GM21737 (cell line): Measurements from ENCODE around the gene NDOR1.
"Not testable (repeated sequence)": the region's sequence is repeated elsewhere in the genome, so short reads cannot be mapped to it uniquely, and the experiment has no call there.

Source experiments
- ATAC-seq: cut with Tn5 transposase; IDR thresholded peaks from one replicate; pipeline ENCODE4 v1.9.1; 2021; ENCODE audit warnings: mild to moderate bottlenecking, moderate library complexity; ENCODE audit not compliant: unreplicated experiment

The NDOR1 gene

DNA sequence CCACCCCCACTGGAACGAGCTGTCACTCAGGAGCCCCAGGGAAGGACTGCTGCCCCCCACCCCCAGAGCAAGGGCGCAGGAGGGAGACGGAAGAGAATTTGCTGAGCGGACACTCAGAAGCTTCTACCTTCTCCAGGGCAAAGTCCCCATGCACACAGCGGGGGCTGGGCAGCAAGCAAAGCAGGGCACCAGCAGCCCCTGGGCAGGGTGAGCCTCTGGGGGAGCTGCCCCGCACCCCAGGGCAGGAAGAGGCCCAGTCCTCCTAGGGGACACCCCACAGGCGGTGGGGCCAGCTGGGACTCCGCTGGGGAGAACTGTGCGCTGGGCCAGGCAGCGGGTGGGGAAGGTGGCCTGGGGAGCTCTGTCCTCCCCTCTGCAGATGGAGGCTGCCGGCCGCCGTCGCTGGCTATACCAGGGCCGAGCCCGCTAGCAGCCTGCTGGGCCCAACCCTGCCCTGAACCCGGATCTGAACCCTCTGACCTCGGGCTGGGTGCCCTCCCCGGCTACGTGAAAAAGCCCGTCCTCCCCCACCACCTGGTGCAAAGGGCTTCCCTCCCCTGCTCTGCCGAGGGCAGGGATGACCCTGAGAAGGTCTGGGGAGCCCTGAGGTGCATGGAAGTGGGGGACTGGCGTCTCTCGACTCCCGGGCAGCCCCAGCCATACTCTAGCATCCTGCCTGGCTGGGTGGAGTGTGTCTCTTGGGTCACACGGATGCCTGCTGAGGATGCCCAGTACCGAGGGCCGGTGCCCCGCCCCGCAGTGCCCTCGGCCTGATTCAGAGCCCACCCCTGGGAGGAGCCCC is 24.6 kb downstream of the NDOR1 start:
- ATAC-seq, result no peak

DNA sequence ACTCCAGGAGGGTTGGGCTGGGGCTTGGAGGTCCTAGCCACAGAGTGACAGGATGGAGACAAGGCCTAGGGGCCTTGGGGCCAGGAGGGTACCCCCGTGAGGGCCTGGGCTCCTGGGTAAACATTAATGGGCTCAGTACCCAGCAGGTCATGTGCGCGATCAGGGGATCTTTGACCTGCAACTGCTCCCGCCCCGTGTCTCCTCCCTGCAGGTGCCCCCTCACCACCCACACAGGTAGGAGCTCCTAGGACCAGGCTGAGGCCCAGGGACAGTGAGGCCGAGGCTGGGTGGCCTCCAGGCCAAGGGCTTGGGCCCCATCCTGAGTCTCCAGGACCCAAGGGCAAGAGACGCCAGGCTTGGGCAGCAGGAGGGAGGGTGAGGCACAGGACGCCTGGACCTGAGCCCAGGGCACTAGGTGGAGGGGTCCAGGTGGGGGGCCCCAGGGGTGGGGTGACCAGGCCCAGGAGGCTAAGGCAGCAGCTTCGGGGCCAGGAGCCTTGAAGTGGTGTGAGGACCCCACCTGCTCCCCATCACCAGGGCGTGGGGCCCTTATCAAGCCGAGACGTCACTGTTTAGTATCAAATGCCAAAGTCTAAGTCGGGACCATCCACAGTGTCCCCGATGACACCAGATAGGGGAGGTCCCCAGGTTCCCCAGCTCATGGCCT is 25.3 kb downstream of the NDOR1 start, which contains the start of gene SLC34A3:
Gene SLC34A3 (plus strand): TSS at position 197 of the 667 bp plus-strand sequence. CDS start 802 bp downstream, outside the sequence.
- ATAC-seq, result no peak

DNA sequence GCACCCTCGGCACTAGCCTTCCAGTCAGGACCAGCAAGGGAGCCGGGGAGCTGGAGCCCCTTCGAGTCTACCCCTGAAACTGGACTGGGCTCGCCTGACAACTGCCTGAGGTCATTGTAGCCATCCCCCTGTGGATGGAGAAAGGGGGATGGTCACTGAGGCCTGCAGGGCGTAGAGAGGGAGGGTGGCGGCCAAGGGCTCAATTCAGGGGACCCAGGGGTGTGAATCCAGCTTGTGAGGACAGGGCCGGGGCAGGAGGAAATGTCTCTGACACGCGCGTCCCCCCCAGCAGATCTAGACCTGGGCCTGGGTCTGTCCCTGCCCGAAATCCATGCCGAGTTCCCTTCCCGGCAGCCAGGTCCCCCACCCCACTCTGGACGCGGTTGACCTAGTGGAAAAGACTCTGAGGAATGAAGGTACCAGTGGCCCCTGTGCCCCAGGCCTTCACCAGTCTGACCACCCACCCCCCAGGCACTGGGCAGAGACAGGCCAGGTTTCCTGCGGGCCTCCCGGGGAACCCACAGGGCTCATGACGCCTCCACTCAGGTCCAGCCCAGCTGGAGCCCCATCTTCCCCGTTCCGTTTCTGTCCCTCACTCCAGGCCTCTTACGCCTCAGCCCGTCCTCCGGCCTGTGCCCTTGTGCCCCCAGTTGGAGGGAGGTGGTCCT is 26.0 kb downstream of the NDOR1 start:
- ATAC-seq, result no peak

DNA sequence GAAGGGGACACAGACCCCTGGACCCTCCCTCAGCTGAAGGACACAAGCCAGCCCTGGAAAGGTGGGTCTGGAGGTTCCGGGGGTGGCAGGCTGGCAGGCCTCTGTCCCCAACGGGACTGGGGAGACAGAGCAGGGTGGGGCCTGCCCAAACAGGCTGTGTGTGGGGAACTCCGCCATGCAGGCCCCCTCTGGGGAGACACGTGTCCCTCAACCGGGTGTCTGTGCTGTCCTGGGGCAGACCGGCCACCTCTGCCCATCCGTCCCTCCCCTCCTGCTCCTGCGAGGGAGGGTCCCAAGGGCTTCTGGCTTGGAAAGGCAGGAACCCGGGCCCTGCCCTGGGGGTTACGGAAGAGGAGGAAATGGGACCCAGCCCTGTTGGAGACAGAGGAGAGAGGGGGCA is 26.6 kb downstream of the NDOR1 start:
- ATAC-seq, result no peak

DNA sequence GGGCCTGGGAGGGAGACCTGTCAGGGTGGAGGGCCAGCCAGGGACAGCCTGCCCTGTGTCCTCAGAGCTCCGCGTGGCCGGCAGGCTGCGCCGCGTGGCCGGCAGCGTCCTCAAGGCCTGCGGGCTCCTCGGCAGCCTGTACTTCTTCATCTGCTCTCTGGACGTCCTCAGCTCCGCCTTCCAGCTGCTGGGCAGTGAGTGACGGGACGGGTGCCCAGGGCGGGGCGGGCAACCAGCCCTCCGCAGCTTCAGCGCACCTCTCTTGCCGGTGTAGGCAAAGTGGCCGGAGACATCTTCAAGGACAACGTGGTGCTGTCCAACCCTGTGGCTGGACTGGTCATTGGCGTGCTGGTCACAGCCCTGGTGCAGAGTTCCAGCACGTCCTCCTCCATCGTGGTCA is 27.0 kb downstream of the NDOR1 start:
- ATAC-seq, result no peak

DNA sequence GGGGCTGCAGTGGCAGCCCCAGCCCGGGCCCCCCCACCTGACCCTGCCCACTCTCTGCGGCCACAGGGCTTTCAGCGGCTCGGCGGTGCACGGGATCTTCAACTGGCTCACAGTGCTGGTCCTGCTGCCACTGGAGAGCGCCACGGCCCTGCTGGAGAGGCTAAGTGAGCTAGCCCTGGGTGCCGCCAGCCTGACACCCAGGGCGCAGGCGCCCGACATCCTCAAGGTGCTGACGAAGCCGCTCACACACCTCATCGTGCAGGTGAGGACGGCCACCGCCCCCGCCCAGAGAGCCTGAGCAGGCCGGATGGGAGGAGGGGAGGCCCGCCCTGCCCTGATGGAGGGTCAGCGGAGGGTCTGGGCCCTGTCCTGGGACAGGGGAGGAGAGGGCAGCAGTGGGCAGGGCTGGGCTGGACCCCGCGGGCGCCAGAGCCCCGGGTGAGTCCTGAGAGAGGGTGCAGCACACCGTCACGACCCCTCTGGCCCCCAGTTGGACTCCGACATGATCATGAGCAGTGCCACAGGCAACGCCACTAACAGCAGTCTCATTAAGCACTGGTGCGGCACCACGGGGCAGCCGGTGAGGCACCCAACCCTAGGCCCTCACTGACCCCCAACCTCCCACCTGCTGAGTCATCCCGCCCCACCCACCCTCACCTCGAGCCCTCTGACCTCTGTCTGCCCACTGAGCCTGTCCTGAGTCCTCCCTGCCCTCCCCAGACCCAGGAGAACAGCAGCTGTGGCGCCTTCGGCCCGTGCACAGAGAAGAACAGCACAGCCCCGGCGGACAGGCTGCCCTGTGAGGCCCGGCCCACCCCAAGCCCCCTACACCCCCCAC is 27.9 kb downstream of the NDOR1 start:
- no peak for ATAC-seq

DNA sequence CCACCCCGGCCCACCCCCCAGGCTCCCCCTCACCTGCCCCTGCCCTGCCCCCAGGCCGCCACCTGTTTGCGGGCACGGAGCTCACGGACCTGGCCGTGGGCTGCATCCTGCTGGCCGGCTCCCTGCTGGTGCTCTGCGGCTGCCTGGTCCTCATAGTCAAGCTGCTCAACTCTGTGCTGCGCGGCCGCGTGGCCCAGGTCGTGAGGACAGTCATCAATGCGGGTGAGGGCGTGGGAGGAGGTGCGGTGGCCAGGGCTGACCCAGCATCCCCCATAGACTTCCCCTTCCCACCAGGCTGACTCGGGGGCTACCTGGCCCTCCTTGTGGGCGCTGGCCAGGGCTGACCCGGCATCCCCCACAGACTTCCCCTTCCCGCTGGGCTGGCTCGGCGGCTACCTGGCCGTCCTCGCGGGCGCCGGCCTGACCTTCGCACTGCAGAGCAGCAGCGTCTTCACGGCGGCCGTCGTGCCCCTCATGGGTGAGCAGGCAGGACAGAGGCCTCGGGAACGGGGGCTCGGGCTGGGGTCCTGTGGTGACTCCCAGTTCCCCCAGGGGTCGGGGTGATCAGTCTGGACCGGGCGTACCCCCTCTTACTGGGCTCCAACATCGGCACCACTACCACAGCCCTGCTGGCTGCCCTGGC is 28.7 kb downstream of the NDOR1 start:
- no peak for ATAC-seq

DNA sequence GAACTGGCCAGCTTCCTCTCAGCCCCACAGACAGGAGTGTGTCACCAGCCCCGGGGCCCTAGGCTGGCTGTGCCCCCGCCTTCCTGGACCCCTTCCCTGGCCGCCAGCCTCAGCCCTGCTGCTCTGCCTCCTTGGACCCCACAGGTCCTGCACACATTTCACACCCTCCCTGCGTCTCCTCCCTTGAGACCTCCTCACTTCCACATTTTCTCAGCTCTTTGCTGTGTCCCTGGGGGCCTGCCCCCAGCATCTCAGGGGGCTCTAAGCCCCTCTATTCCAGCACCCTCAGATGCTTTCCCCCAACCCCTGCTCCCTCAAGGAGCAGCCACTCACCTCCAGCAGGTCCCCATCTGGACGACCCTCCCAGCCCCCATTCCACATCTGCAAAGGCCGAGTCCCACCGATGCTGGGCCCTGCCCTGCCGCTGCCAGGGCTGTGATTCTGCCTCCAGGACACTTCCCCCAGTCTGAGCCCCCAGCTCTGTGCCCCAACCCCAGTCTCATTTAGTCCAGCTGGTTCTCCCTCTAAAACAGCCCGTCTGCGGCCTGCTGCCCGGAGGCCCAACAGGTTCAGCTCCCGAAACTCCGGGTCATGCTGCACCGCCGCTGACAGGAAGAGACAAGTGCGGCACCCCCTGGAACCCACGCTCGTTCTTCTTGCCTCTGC is 29.4 kb downstream of the NDOR1 start:
- ATAC-seq, result no peak

DNA sequence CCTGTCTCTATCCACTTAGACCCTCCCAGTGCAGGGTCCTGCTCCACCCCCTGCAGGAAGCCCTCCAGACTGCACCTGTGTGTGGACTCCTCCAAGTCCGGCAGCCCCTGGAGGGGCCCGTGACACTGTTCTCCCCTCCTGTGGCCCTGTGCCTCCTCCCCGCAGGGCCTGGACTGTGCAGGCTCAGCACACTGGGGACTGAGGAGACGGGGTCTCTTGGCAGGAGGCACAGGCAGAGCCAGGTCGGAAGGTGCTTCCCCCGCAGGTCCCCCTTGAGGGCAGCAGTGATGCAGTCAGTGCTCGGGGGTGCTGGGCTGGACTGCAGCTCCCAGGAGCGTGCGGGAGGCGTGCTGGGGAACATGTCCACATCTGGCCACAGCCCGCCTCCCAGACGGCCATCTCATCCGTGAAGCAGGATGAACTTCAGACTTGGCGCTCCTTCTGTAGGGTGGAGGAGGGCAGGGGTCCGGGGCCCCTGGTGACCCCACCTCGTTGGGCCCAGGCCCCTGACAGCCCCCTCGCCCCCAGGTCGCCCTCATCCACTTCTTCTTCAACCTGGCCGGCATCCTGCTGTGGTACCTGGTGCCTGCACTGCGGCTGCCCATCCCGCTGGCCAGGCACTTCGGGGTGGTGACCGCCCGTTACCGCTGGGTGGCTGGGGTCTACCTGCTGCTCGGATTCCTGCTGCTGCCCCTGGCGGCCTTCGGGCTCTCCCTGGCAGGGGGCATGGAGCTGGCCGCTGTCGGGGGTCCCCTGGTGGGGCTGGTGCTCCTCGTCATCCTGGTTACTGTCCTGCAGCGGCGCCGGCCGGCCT is 30.1 kb downstream of the NDOR1 start:
- no peak for ATAC-seq

DNA sequence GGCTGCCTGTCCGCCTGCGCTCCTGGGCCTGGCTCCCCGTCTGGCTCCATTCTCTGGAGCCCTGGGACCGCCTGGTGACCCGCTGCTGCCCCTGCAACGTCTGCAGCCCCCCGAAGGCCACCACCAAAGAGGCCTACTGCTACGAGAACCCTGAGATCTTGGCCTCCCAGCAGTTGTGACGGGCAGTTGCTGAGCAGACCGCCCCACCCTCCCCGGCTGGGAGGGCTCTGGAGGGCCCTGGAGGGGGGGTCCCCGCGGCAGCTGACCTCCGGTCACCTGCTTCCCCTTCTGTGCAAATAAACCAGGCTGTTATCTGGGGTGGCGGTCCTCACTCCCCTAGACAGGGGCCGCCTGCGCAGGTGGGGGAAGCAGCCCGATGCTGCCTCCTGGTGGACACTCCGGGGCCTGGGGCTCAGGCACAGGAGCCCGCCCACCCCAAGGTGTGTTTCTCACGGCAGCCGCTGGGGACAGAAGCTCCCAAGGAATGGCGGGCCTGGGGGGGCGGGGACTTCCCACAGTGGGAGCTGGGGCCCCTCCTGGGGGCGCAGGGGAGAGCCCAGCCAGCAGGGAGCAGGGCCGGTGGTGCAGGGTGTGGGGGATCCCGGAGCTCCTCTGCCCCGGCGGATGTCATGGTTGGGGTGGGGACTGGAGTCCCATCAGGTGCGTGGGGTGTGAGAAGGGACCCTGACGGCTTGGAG is 30.9 kb downstream of the NDOR1 start:
- ATAC-seq, result no peak

DNA sequence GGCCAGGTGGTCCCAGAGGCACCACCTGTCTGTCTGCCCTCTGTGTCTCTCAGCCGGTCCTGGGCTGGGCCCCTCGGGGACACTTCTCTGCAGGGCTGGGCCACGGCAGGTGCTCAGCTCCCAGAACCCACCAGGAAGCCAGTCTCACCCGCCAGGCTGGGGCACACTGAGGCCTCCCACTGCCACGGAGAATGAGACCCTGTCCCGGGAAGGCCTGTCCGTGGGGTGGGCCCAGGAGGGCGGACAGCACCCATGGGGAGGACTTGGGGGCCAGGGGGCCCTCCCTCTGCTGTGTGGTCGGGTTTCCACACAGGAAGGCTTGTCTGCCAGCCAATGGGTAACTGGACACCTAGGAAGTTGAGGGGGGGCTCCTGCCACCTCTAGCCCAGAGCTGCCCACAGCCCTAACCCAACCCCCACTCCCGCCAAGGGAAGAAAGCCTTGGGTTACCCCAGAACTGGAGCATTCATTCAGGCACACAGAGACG is 31.5 kb downstream of the NDOR1 start:
- no peak for ATAC-seq

DNA sequence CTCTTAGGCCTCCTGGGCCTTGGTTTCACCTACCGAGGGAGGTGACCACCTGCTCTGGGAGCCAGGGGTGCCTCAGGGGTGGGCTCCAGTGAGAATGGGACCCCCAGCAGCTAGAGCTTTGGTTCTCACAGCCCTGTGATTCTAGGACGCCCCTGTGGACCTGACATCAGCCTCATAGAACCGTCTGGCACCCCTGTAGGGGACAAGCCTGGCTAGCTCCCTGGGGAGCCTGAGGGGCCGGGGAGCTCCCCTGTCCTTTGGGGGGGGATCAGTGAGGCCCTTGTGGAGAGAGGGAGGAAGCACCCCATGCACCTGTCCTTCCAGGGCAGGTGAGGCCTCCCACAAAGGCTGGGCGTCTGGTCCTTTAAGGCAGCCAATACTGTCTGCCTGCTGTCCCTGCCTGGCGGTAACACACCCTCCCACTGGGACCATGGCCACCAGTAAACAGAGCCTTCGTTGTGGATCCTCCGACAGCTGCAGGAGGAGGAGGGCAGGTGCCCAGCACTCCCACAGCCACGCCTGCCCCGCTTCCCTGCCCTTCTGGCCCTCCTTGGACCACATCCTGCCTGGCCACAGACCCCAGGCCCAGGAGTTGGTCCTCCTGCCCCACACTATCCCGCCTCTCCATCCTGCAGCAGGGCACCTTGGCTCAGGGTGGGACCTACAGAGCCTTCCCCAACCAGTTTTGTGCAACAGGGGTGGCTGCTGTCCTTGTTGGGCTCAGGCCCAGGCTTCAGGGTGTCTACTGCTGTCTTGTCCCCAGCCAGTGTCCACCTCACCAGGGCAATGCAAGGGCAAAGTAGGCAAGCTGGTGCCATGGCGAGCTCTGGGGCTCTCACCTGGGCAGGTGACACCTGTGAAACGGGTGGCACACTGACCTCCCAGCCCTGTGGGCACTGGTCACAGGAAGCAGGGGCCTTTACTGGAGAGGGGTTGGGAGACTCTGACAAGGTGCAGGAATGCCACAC is 32.5 kb downstream of the NDOR1 start:
- no peak for ATAC-seq

DNA sequence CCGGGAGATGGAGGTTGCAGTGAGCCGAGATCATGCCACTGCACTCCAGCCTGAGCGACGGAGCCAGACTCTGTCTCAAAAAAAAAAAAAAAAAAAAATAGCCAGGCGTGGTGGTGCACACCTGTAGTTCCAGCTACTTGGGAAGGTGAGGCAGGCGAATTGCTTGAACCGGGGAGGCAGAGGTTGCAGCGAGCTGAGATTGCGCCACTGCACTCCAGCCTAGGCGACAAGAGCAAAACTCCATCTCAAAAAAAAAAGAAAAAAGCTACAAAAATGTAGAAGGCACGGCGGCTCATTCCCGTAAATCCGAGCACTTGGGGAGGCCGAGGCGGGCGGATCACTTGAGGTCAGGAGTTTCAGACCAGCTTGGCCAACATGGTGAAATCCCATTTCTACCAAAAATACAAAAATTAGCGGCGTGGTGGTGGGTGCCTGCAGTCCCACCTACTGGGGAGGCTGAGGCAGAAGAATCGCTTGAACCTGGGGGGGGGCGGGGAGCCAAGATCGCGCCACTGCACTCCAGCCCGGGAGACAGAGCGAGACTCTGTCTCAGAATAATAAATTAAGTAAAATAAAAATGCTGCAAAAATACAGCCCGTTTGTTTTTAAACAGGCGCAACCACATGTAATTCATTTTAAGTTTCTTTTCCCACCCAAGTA is 34.2 kb downstream of the NDOR1 start:
- not testable (repeated sequence) for ATAC-seq

DNA sequence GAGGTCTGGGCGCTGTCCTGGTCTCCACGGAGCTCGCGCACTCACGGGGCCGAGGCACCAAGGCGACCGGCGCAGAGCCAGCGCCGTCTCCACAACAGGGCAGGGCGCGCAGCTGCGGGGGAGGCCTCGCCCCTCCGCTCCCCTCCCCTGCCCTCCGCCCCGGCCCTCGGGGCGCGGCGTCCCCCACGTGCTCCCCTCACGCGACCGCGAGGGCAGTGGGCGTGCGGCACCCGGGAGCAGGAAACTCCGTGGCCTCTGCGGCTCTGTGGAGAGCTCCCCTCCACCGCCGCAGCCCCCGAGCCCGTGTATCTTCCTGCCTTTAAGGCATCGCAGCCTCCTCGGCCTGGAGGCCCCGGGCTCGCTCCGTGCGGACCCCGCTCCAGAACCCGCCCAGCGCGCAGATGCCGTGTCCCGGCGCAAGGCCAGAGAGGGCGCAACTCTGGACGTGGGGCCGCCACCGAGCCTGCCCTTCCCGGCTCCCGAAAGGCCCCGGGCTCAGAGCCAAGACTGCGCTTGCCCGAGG is 34.9 kb downstream of the NDOR1 start:
- ATAC-seq, result peak; percentile 25

DNA sequence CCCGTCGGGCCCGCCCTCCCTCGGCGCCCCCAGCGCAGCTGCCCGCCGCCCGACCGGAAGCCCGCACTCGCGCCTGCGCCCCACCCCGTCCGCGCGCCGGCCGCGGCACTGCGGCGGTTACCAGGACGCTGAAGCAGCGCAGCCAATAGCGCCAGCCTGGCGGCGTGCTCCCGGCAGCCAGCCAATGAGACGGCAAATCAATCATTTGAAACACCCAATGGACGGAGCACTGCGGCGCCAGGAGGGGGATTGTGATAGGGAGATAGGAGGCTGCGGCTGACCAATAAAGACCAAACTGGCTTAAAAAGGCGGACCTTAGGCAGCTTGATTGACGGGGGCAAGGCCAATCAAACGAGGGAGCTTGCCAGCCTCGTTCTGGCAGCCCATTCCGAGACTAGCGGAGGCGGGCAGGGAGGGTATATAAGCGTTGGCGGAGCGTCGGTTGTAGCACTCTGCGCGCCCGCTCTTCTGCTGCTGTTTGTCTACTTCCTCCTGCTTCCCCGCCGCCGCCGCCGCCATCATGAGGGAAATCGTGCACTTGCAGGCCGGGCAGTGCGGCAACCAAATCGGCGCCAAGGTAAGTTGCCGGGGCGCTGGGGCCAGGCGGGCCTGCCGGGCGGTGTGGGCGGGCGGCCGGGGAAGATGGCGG is 35.5 kb downstream of the NDOR1 start, which contains the start of gene TUBB4B:
Gene TUBB4B (plus strand): TSS at position 447 of the 649 bp plus-strand sequence. CDS start 74 bp downstream, at position 521.
- ATAC-seq, result peak; percentile 62
